Osteocyte (in vitro differentiated cells): ENCODE results near the gene PA2G4. TPM values are rescaled to one million over a fixed set of nuclear protein-coding genes. Genes with fewer than 3 reads are reported as not detected.

Experiments
- DNase-seq: peaks from one replicate; pipeline ENCODE4 v3.0.0; 2021; ENCODE audit warnings: mixed read lengths; ENCODE audit not compliant: unreplicated experiment; ENCODE audit errors: extremely low spot score
- H3K27ac Mint-ChIP-seq: one replicate; pipeline ENCODE4 v1.8.0; 2021; ENCODE audit warnings: mild to moderate bottlenecking, mixed read lengths; ENCODE audit not compliant: unreplicated experiment
- H3K27me3 Mint-ChIP-seq: one replicate; pipeline ENCODE4 v1.8.0; 2021; ENCODE audit warnings: mixed read lengths; ENCODE audit not compliant: unreplicated experiment
- H3K36me3 Mint-ChIP-seq: one replicate; pipeline ENCODE4 v1.8.0; 2021; ENCODE audit warnings: mixed read lengths; ENCODE audit not compliant: unreplicated experiment
- H3K4me1 Mint-ChIP-seq: one replicate; pipeline ENCODE4 v1.8.0; 2021; ENCODE audit warnings: mixed read lengths; ENCODE audit not compliant: unreplicated experiment
- H3K4me3 Mint-ChIP-seq: one replicate; pipeline ENCODE4 v1.8.0; 2021; ENCODE audit warnings: mild to moderate bottlenecking, moderate library complexity, mixed read lengths; ENCODE audit not compliant: unreplicated experiment
- H3K9me3 Mint-ChIP-seq: one replicate; pipeline ENCODE4 v1.8.0; 2021; ENCODE audit warnings: mixed read lengths; ENCODE audit not compliant: unreplicated experiment
- CTCF ChIP-seq: fragments of 200-600 bp; sonication (generic); IDR thresholded peaks from 2 replicates; pipeline ENCODE4 v1.5.0; 2021; ENCODE audit warnings: antibody characterized with exemption, mild to moderate bottlenecking, moderate library complexity
- total RNA-seq: library from RNA; stranded (reverse); gene quantifications from 2 replicates; pipeline ENCODE4 v1.2.1, GENCODE V29; 2021

PA2G4 gene
- total RNA-seq, 1 donor from 2014 or later, result 85.9 TPM

GRCh38 chr12:56129206-56129941 lies 25.0 kb downstream of the PA2G4 start:
- peak overlapping the region; percentile 90 for H3K27ac Mint-ChIP-seq
- H3K9me3 Mint-ChIP-seq, result no peaks in the 10 kb centered on the region
- H3K27me3 Mint-ChIP-seq, result no peaks in the 10 kb centered on the region
- peaks cover 26% of the 10 kb centered on the region for H3K36me3 Mint-ChIP-seq
- H3K4me1 Mint-ChIP-seq, result peaks cover 36% of the 10 kb centered on the region
- DNase-seq, result peak; percentile 87
- TF ChIP-seq CTCF, result no peak
- peak overlapping the region; percentile 98 for H3K4me3 Mint-ChIP-seq

GRCh38 chr12:56129942-56130495 lies 25.7 kb downstream of the PA2G4 start:
- Mint-ChIP-seq H3K27me3 (no peaks in the 10 kb centered on the region), H3K36me3 (peaks cover 27% of the 10 kb centered on the region), H3K27ac (peak overlapping the region; percentile 90), H3K4me1 (peaks cover 36% of the 10 kb centered on the region), H3K4me3 (peak overlapping the region; percentile 98), H3K9me3 (no peaks in the 10 kb centered on the region)
- DNase-seq, result no peak
- no peak for TF ChIP-seq CTCF

DNA sequence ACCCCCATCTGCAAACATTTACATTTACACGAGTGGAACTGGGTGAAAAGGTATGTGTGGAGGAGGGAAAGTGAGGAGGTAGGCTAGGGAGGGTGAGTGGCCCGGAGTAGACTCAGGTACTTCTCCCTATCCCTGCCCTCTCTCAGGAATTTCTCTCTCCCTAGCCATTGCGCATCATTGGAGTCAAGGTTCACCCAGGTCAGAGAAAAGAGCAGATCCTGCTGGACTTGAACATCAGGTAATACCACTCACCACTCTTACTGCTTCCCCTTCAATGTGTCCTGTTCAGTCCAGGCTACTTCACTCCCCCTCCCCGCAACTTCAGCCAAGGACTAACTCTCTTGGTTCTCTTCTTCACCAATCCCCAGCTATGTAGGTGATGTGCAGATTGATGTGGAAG lies 26.5 kb downstream of the PA2G4 start:
- Mint-ChIP-seq H3K27ac (peak overlapping the region; percentile 90), H3K36me3 (peaks cover 28% of the 10 kb centered on the region), H3K9me3 (no peaks in the 10 kb centered on the region), H3K4me3 (no peak overlapping the region), H3K4me1 (peaks cover 36% of the 10 kb centered on the region), H3K27me3 (no peaks in the 10 kb centered on the region)
- TF ChIP-seq CTCF, result no peak
- DNase-seq, result no peak

- Mint-ChIP-seq H3K27ac (no peak overlapping the region), H3K27me3 (no peaks in the 10 kb centered on the region), H3K4me1 (peaks cover 11% of the 10 kb centered on the region), H3K4me3 (no peak overlapping the region), H3K36me3 (peaks cover 61% of the 10 kb centered on the region), H3K9me3 (no peaks in the 10 kb centered on the region)
- no peak for TF ChIP-seq CTCF
- DNase-seq, result no peak
Observed at GRCh38 chr12:56134897-56135296, 30.5 kb downstream of the PA2G4 start.

- no peaks in the 10 kb centered on the region for H3K4me1 Mint-ChIP-seq
- no peak for TF ChIP-seq CTCF
- no peaks in the 10 kb centered on the region for H3K9me3 Mint-ChIP-seq
- no peak overlapping the region for H3K4me3 Mint-ChIP-seq
- no peaks in the 10 kb centered on the region for H3K27me3 Mint-ChIP-seq
- no peak for DNase-seq
- no peak overlapping the region for H3K27ac Mint-ChIP-seq
- H3K36me3 Mint-ChIP-seq, result peaks cover 64% of the 10 kb centered on the region
Observed at GRCh38 chr12:56137853-56138571, 33.7 kb downstream of the PA2G4 start.
